Activated T-helper 17 cell treated with anti-CD3 and anti-CD28 coated beads, Interleukin-2, amount 50 U/mL, for 72 hours (primary cell): Measurements from ENCODE around the gene FREY1. TPM values are rescaled to one million over a fixed set of nuclear protein-coding genes. Genes with fewer than 3 reads are reported as not detected.

ENCODE experiments used
- ATAC-seq: fragments of 150-1000 bp; cut with Tn5 transposase; replicated peaks from 2 replicates; pipeline ENCODE4 v1.10.0; 2021; ENCODE audit warnings: mild to moderate bottlenecking, moderate library complexity
- H3K27ac Mint-ChIP-seq: one replicate; pipeline ENCODE4 v1.8.0; 2022; ENCODE audit warnings: mixed read lengths
- H3K27me3 Mint-ChIP-seq: one replicate; pipeline ENCODE4 v1.8.0; 2022; ENCODE audit warnings: mixed read lengths
- H3K36me3 Mint-ChIP-seq: one replicate; pipeline ENCODE4 v1.8.0; 2022; ENCODE audit warnings: low read depth, mild to moderate bottlenecking, mixed read lengths
- H3K4me1 Mint-ChIP-seq: one replicate; pipeline ENCODE4 v1.8.0; 2022; ENCODE audit warnings: mixed read lengths
- H3K4me3 Mint-ChIP-seq: one replicate; pipeline ENCODE4 v1.8.0; 2022; ENCODE audit warnings: mild to moderate bottlenecking, mixed read lengths
- H3K9me3 Mint-ChIP-seq: one replicate; pipeline ENCODE4 v1.8.0; 2022; ENCODE audit warnings: mixed read lengths
- total RNA-seq, 2 donors: library from RNA; stranded (reverse); gene quantifications; one replicate each; pipeline ENCODE4 v1.2.3, GENCODE V29; 2022

FREY1 gene
- total RNA-seq, 2 donors from 2014 or later = 1.8 to 2.7 TPM

- no peaks in the 10 kb centered on the region for H3K4me1 Mint-ChIP-seq
- H3K27me3 Mint-ChIP-seq = no peaks in the 10 kb centered on the region
- H3K4me3 Mint-ChIP-seq = peak overlapping the region; percentile 47
- H3K36me3 Mint-ChIP-seq = no peaks in the 10 kb centered on the region
- H3K27ac Mint-ChIP-seq = no peak overlapping the region
- no peak for ATAC-seq
- no peaks in the 10 kb centered on the region for H3K9me3 Mint-ChIP-seq
Measured at GRCh38 chr11:45924036-45924915, 17.2 kb upstream of the FREY1 start.

GRCh38 chr11:45922425-45923082, 15.5 kb upstream of the FREY1 start, which contains the start of gene LARGE2:
Gene LARGE2 (plus strand): TSS chr11:45922656. CDS start chr11:45922883, 227 bp downstream.
- H3K4me1 Mint-ChIP-seq = peaks cover 3% of the 10 kb centered on the region
- H3K4me3 Mint-ChIP-seq = peak within 1 kb of the TSS; percentile 79
- peaks cover 6% of the 10 kb centered on the region for H3K36me3 Mint-ChIP-seq
- no peaks in the 10 kb centered on the region for H3K27me3 Mint-ChIP-seq
- ATAC-seq = no peak
- no peak within 1 kb of the TSS for H3K27ac Mint-ChIP-seq
- H3K9me3 Mint-ChIP-seq = no peaks in the 10 kb centered on the region

- Mint-ChIP-seq H3K4me3 (peak overlapping the region; percentile 56), H3K9me3 (no peaks in the 10 kb centered on the region), H3K4me1 (peaks cover 3% of the 10 kb centered on the region), H3K27ac (no peak overlapping the region), H3K27me3 (no peaks in the 10 kb centered on the region), H3K36me3 (peaks cover 7% of the 10 kb centered on the region)
- no peak for ATAC-seq
Measured at GRCh38 chr11:45921561-45922424, 14.7 kb upstream of the FREY1 start.

- Mint-ChIP-seq H3K4me3 (peak overlapping the region; percentile 98), H3K9me3 (no peaks in the 10 kb centered on the region), H3K27ac (no peak overlapping the region), H3K36me3 (peaks cover 15% of the 10 kb centered on the region), H3K4me1 (peaks cover 10% of the 10 kb centered on the region), H3K27me3 (no peaks in the 10 kb centered on the region)
- ATAC-seq = no peak
Measured at GRCh38 chr11:45920531-45921477, 13.7 kb upstream of the FREY1 start.

DNA sequence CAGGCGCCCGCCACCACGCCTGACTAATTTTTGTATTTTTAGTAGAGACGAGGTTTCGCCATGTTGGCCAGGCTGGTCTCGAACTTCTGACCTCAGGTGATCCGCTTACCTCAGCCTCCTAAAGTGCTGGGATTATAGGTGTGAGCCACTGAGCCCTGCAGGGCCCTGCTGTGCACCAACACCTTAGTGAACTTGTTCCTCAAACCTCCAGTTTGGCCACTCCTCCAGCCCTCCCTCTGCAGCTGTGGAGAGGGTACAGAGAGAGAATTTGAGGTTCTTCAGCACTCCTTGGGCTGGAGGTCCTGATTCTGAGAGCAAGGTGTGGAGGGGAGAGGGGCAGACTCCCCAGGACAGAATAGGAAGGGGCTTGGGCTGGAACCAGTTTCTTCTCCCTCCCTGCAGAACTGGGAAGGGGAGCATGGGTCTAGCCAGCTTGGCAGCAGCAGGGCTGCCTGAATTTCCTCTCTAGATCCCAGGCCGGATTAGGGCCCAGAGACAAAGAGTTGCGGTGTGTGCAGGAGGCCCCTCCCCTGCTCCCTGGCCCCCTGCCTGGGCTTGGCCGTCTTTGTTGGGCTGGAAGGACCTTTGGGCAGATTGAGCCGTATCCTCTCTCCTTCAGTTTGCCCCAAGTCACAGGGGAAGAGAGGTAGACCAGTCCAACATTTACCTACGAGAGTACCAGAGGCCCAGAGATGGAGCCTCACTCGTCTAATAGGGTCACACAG, 12.9 kb upstream of the FREY1 start:
- no peak for ATAC-seq
- no peaks in the 10 kb centered on the region for H3K27me3 Mint-ChIP-seq
- peaks cover 10% of the 10 kb centered on the region for H3K4me1 Mint-ChIP-seq
- no peaks in the 10 kb centered on the region for H3K9me3 Mint-ChIP-seq
- H3K4me3 Mint-ChIP-seq = peak overlapping the region; percentile 98
- no peak overlapping the region for H3K27ac Mint-ChIP-seq
- H3K36me3 Mint-ChIP-seq = peaks cover 23% of the 10 kb centered on the region

DNA sequence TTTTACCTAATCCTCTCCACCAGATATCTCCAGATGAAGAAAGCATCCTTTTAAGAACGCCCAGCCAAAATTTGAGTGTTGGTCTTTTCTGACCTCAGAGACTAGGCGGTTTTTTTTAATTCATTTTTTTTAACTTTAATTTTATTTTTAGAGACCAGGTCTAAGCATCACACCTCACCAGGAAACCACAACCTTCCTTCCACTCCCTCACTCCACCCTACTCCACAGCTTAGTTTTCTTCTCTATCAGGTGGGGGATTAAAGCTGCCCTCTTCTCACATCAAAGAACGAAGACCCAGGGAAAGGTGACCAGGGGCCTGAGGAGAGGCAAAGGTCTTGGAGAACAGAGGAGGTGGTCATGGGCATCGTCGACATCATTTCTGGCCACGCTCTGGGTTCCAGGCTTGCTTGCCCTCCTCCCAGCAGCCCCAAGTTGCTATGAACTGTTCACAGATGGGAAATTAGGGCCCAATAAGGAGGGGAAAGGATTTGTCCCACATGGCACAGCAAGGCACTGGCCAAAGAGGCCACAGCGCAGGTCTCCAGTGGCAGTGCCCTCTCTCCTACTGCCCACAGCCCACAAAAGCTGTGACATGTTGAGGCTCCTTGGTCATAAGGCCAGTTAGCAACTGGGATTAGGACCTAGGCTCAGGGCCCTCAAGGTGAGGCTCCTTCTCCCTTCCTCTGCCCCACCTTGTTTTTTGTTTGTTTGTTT, 12.0 kb upstream of the FREY1 start:
- Mint-ChIP-seq H3K4me1 (peaks cover 10% of the 10 kb centered on the region), H3K4me3 (peak overlapping the region; percentile 98), H3K27ac (peak overlapping the region; percentile 94), H3K36me3 (peaks cover 32% of the 10 kb centered on the region), H3K9me3 (no peaks in the 10 kb centered on the region), H3K27me3 (no peaks in the 10 kb centered on the region)
- no peak for ATAC-seq

GRCh38 chr11:45918331-45918941, 11.4 kb upstream of the FREY1 start:
- Mint-ChIP-seq H3K27me3 (no peaks in the 10 kb centered on the region), H3K4me3 (peak overlapping the region; percentile 98), H3K27ac (peak overlapping the region; percentile 94), H3K9me3 (no peaks in the 10 kb centered on the region), H3K4me1 (peaks cover 10% of the 10 kb centered on the region), H3K36me3 (peaks cover 38% of the 10 kb centered on the region)
- peak; percentile 56 for ATAC-seq

DNA sequence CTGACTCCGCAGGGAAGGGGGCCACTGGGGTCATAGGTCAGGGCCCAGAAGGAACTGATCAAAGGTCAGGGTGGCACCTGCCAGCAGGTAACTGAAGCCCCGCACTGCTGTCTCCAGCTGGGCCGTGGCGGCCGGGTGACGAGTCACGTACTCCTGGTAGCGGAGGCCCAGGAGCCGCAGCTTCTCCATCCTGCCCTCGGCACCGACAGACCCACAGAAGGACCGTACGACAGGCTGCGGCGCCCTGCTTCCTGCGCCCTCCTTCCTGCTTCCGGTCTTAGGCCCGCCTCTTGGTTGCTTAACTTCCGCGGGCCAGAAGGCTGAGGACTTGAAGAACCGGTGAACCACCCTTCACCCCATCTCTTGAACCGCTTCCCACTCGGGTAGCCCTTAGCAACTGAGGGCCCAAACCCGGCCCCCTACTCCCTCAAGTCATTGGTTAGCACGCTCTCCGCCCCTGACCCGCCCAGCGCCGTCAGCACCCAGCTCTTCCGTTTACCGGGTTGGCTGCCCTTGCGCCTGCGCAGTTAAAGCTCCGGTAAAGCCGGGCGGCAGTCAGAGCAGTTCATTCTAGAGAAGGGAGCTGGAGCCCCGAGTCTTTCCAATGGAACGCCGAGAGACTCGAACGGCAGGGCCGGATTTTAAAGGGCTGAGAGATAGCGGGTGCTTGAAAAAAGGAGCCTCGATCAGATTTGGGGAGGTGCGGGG, 10.7 kb upstream of the FREY1 start, which contains the start of gene PEX16:
PEX16 (minus strand) TSS at position 255 of the 708 bp plus-strand sequence; CDS start at position 189, 66 bp downstream.
- peak within 1 kb of the TSS; percentile 98 for H3K4me3 Mint-ChIP-seq
- H3K4me1 Mint-ChIP-seq = peaks cover 10% of the 10 kb centered on the region
- no peaks in the 10 kb centered on the region for H3K27me3 Mint-ChIP-seq
- ATAC-seq = peak; percentile 92
- peaks cover 44% of the 10 kb centered on the region for H3K36me3 Mint-ChIP-seq
- peak within 1 kb of the TSS; percentile 94 for H3K27ac Mint-ChIP-seq
- no peaks in the 10 kb centered on the region for H3K9me3 Mint-ChIP-seq

DNA sequence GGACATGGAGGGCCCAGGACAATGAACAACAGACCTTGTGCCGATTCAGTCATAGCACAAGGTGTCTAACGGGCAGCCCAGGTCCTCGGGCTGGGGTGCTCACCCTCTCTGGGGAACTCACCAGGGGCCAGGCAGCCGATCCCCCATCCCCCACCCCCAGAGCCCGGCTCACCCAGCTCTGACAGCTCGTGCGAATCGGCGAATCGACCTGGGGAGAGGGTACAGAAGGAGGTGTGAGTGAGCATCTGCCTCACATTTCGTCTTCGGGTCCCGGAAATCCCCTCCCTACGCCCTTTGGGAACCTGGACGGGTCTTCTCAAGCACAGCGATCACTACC, 10.2 kb upstream of the FREY1 start:
- Mint-ChIP-seq H3K4me1 (peaks cover 10% of the 10 kb centered on the region), H3K27me3 (no peaks in the 10 kb centered on the region), H3K9me3 (no peaks in the 10 kb centered on the region), H3K36me3 (peaks cover 44% of the 10 kb centered on the region), H3K27ac (peak overlapping the region; percentile 94), H3K4me3 (peak overlapping the region; percentile 98)
- peak; percentile 0 for ATAC-seq

DNA sequence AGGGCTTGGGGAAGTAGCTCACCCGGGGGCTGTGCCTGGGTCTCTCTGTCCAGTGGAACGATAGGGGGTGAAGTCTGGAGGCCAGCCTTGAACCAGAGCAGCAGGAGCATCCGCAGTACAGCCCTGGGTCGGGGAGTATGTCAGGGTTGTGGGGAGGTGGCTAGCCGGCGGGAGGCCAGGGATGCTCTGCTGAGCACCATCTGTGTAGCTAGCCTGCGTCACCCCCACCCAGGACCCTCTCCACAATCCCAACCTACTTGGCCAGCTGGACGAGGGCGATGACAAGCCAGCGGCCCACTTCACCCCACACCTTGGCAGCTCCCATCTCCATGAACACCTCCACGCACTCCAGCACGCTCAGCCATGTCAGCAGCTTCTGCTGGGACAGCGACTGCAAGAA, 8.4 kb upstream of the FREY1 start:
- Mint-ChIP-seq H3K27ac (no peak overlapping the region), H3K4me3 (peak overlapping the region; percentile 98), H3K4me1 (peaks cover 10% of the 10 kb centered on the region), H3K36me3 (peaks cover 58% of the 10 kb centered on the region), H3K27me3 (no peaks in the 10 kb centered on the region), H3K9me3 (no peaks in the 10 kb centered on the region)
- no peak for ATAC-seq

GRCh38 chr11:45913942-45914635, 7.0 kb upstream of the FREY1 start:
- Mint-ChIP-seq H3K4me1 (peaks cover 10% of the 10 kb centered on the region), H3K27ac (no peak overlapping the region), H3K27me3 (no peaks in the 10 kb centered on the region), H3K36me3 (peaks cover 60% of the 10 kb centered on the region), H3K9me3 (no peaks in the 10 kb centered on the region), H3K4me3 (no peak overlapping the region)
- ATAC-seq = no peak
